Ovary (tissue), 9 donors: ENCODE data around the gene TEX51. TPM values are rescaled to one million over a fixed set of nuclear protein-coding genes. Genes with fewer than 3 reads are reported as not detected.

Experiments
- DNase-seq, 5 donors: peaks; one replicate each; pipeline ENCODE4 v3.0.0-alpha.2; 2019 to 2020
- H3K27ac ChIP-seq, 2 donors: fragments of 200-600 bp; one replicate each; pipeline versions ENCODE4 v1.5.1 to v1.8.0; 2019 to 2022
- H3K27me3 ChIP-seq: fragments of 200-600 bp; one replicate; pipeline ENCODE4 v1.8.0; 2022
- H3K36me3 ChIP-seq: fragments of 200-600 bp; sonication (generic); one replicate; pipeline ENCODE4 v1.5.1; 2019
- H3K4me1 ChIP-seq: one replicate; pipeline ENCODE4 v1.8.1; 2013; ENCODE audit warnings: mild to moderate bottlenecking, moderate library complexity; ENCODE audit not compliant: insufficient read depth
- H3K4me3 ChIP-seq: fragments of 200-600 bp; sonication (generic); one replicate; pipeline ENCODE4 v1.5.1; 2017
- H3K9me3 ChIP-seq, 2 donors: fragments of 200-600 bp in 1 of 2; sonication (generic) in 1 of 2; one replicate each; pipeline versions ENCODE4 v1.5.1 to v1.8.1; 2013 to 2019; ENCODE audit warnings: mild to moderate bottlenecking in 1 of 2, moderate library complexity in 1 of 2
- EP300 ChIP-seq: sonication (generic); formaldehyde crosslinking; IDR thresholded peaks from one replicate; pipeline ENCODE4 v1.6.1; 2017; ENCODE audit warnings: antibody characterized with exemption
- POLR2A ChIP-seq: fragments of 450-650 bp; IDR thresholded peaks from one replicate; pipeline ENCODE4 v1.6.1; 2017; ENCODE audit warnings: antibody characterized with exemption, mild to moderate bottlenecking, moderate library complexity
- WGBS, 3 donors: extraction: QIAGEN DNeasy Blood & Tissue Kit in 1 of 3; methylation state at CpG; one replicate each; pipeline versions ENCODE4 v1.1.5 to v1.1.7; 2013 to 2017; 5-methylcytosine and 5-hydroxymethylcytosine counted together
- intact Hi-C, 4 donors: fragments of 100-400 bp; cut with DNase I; formaldehyde crosslinking; loops; one replicate each; pipeline versions ENCODE4 v1.11.0 to v1.15.1; 2022 to 2023
- polyA plus RNA-seq, 2 donors: library from polyadenylated mRNA; stranded (reverse); fragments of 200-250 nt in 1 of 2; fragments of 350-450 nt in 1 of 2; fragmentation: Illumina TruSeq in 1 of 2; extraction: RNeasy Lipid Tissue Mini Kit (QIAGEN cat#74804) in 1 of 2; gene quantifications; one replicate each; pipeline ENCODE4 v1.2.3, GENCODE V29; 2013 to 2014
- total RNA-seq, 7 donors: library from RNA; depleted of rRNA in 2 of 7; stranded (reverse); fragments of >200 nt in 2 of 7; fragmentation: NEBNext Ultra II Directional in 3 of 7; extraction: Animal tissue kit (Norgen Biotek cat#: 25700) in 3 of 7; gene quantifications; one replicate each; pipeline versions ENCODE4 v1.1.0 to v1.2.4, GENCODE V29; 2016 to 2023
- TF ChIP-seq, protein P1 (sequence below), 3 donors: fragments of 450-650 bp in 2 of 3; fragments of 200-600 bp in 1 of 3; IDR thresholded peaks; one replicate each; pipeline versions ENCODE4 v1.5.1 to v1.8.0; 2016 to 2022; ENCODE audit warnings: antibody characterized with exemption in 3 of 3, mild to moderate bottlenecking in 1 of 3
- donor health status: DM: no; HTN: no; CAD: no; lungs with moderate emphysema.
- donor health status: DM: no; HTN: no; CAD: no.
- donor health status: Bipolar disorder and iron deficiency.
- donor health status: DM: yes; HTN: yes; CAD: no.
- donor health status: DM: no; HTN: no; CAD: no.
- donor health status: DM: yes; HTN: yes; CAD: no.

The TEX51 gene
- total and polyA plus RNA-seq, 9 donors = not detected

DNA sequence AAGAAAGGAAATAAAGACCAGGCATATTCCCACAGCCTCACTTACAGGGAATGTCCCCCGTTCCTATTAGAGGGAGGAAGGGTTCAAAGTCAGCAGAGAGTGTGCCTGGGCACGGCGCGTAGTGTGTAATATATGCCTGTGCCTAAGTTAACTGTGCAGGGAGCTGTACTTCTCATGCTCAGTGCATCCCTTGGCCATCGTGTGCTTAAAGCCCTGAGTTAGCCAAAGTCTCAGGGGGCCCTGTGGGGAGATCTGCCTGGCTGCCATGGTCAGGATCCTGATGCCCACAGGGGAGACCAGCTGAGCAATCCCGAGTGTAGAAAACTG, 48.4 kb downstream of the TEX51 start:
- Histone ChIP-seq H3K27ac (no peak overlapping the region), H3K36me3 (no peaks in the 10 kb centered on the region), H3K4me3 (no peak overlapping the region), H3K4me1 (no peaks in the 10 kb centered on the region), H3K9me3 (no peaks in the 10 kb centered on the region), H3K27me3 (no peaks in the 10 kb centered on the region)
- whole genome bisulfite sequencing, 3 donors = 68 to 75% (median 69%) methylated on average over 6 of the region's 6 CpGs
- no peak for DNase-seq
- TF ChIP-seq, protein P1, sequence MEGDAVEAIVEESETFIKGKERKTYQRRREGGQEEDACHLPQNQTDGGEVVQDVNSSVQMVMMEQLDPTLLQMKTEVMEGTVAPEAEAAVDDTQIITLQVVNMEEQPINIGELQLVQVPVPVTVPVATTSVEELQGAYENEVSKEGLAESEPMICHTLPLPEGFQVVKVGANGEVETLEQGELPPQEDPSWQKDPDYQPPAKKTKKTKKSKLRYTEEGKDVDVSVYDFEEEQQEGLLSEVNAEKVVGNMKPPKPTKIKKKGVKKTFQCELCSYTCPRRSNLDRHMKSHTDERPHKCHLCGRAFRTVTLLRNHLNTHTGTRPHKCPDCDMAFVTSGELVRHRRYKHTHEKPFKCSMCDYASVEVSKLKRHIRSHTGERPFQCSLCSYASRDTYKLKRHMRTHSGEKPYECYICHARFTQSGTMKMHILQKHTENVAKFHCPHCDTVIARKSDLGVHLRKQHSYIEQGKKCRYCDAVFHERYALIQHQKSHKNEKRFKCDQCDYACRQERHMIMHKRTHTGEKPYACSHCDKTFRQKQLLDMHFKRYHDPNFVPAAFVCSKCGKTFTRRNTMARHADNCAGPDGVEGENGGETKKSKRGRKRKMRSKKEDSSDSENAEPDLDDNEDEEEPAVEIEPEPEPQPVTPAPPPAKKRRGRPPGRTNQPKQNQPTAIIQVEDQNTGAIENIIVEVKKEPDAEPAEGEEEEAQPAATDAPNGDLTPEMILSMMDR (IDR thresholded peaks at IDR 0.05) = no peak
- TF ChIP-seq POLR2A (no peak), EP300 (no peak)
- intact Hi-C loops = no loop called here

DNA sequence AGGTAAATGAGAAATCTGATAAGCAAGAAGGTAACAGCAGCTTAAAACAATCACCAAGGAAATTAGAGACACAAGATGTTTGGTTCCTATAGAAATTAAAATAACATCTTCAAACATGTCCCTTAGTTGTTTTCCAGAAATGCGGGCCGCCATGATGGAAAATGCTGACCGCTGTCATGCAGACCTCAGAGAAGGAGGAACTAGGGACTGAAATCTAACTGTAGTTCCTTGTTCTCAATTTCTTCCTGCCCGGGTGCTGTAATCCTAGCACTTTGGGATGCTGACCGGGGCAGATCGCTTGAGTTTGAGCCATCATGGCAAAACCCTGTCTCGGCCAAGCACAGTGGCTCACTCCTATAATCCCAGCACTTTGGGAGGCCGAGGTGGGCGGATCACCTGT, 51.1 kb downstream of the TEX51 start:
- no peak overlapping the region for H3K4me3 ChIP-seq
- WGBS, 3 donors = 84 to 90% (median 90%) methylated on average over 9 of the region's 9 CpGs
- H3K36me3 ChIP-seq = no peaks in the 10 kb centered on the region
- intact Hi-C loops = no loop called here
- DNase-seq = no peak
- H3K27me3 ChIP-seq = no peaks in the 10 kb centered on the region
- no peak overlapping the region for H3K27ac ChIP-seq
- no peaks in the 10 kb centered on the region for H3K9me3 ChIP-seq
- no peaks in the 10 kb centered on the region for H3K4me1 ChIP-seq
- TF ChIP-seq, protein P1 (IDR thresholded peaks at IDR 0.05) = no peak
- TF ChIP-seq EP300 (no peak), POLR2A (no peak)

DNA sequence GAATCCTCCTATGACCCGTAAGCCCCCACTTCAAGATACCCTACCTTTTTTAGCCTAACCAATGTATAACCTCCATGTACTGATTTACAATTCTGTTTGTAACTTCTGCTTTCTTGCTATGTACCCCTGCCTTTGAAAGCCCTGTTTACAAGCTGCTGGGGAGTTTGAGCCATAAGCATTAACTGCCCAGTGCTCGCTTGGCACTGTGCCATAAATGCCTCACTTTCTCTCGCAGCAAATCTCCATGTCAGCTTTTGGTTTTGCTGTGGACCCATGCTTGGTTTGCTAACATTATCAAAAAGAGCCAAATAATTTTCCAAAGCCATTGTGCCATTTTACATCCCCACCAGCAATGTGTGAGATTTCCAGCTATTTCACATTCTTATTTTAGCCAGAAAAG, 51.8 kb downstream of the TEX51 start:
- H3K27ac ChIP-seq = no peak overlapping the region
- no peak for DNase-seq
- intact Hi-C loops = no loop called here
- WGBS, 3 donors = 57 to 67% (median 63%) methylated on average over 3 of the region's 3 CpGs
- H3K4me3 ChIP-seq = no peak overlapping the region
- TF ChIP-seq, protein P1 (IDR thresholded peaks at IDR 0.05) = no peak
- no peak for TF ChIP-seq POLR2A
- no peak for TF ChIP-seq EP300
- H3K36me3 ChIP-seq = no peaks in the 10 kb centered on the region
- no peaks in the 10 kb centered on the region for H3K27me3 ChIP-seq
- H3K4me1 ChIP-seq = no peaks in the 10 kb centered on the region
- H3K9me3 ChIP-seq = no peaks in the 10 kb centered on the region

Other genes with a start within 250 kb of the TEX51 start
- 100 to 1,000 TPM in 4 of 7 donors, 10 to 100 TPM in 3; 70.1 to 134 (median 103) TPM for gene GYPC, start 242.7 kb upstream of the TEX51 start, total RNA-seq
- gene GYPC, start 242.7 kb upstream of the TEX51 start, polyA plus RNA-seq = 100 to 1,000 TPM; 132 to 151 TPM
- gene BIN1, start 208.3 kb downstream of the TEX51 start, total RNA-seq = 10 to 100 TPM; 25.2 to 77.3 (median 57.6) TPM
- 10 to 100 TPM; 16.7 to 32.6 TPM for gene BIN1, start 208.3 kb downstream of the TEX51 start, polyA plus RNA-seq